Heart left ventricle (tissue), 16 donors: ENCODE measurements around the gene NINJ1. TPM values are rescaled to one million over a fixed set of nuclear protein-coding genes. Genes with fewer than 3 reads are reported as not detected.

Experiments
- ATAC-seq, 4 donors: fragments of 200-7000 bp; cut with Tn5 transposase; one replicate each; pipeline ENCODE4 v1.9.1; 2020 to 2022; ENCODE audit warnings: moderate library complexity in 4 of 4, mild to moderate bottlenecking in 3 of 4, moderate number of reproducible peaks in 1 of 4
- DNase-seq, 5 donors: peaks; one replicate each; pipeline ENCODE4 v3.0.0-alpha.2; 2020
- H3K27ac ChIP-seq, 12 donors: fragments of 200-600 bp; sonication (generic) in 4 of 12; one replicate each; pipeline versions ENCODE4 v1.5.0 to v1.8.0; 2016 to 2022; ENCODE audit warnings: mild to moderate bottlenecking in 2 of 12
- H3K27me3 ChIP-seq, 9 donors: fragments of 200-600 bp; sonication (generic) in 2 of 9; one replicate each; pipeline versions ENCODE4 v1.5.1 to v1.8.0; 2016 to 2022; ENCODE audit warnings: mild to moderate bottlenecking in 3 of 9
- H3K36me3 ChIP-seq, 9 donors: fragments of 200-600 bp; sonication (generic) in 2 of 9; one replicate each; pipeline versions ENCODE4 v1.5.0 to v1.8.0; 2018 to 2022; ENCODE audit warnings: mild to moderate bottlenecking in 2 of 9
- H3K4me1 ChIP-seq, 12 donors: fragments of 200-600 bp; sonication (generic) in 4 of 12; one replicate each; pipeline versions ENCODE4 v1.5.0 to v1.8.0; 2016 to 2022; ENCODE audit warnings: mild to moderate bottlenecking in 3 of 12
- H3K4me3 ChIP-seq, 12 donors: fragments of 200-600 bp; sonication (generic) in 4 of 12; one replicate each; pipeline versions ENCODE4 v1.5.0 to v1.8.0; 2017 to 2022; ENCODE audit warnings: mild to moderate bottlenecking in 9 of 12, moderate library complexity in 4 of 12
- H3K9me3 ChIP-seq, 12 donors: fragments of 200-600 bp; sonication (generic) in 4 of 12; one replicate each; pipeline versions ENCODE4 v1.5.0 to v1.8.0; 2016 to 2022; ENCODE audit warnings: mild to moderate bottlenecking in 1 of 12
- CTCF ChIP-seq, 12 donors: fragments of 200-600 bp; sonication (generic) in 4 of 12; IDR thresholded peaks; one replicate each; pipeline versions ENCODE4 v1.5.0 to v1.8.0; 2018 to 2022; ENCODE audit warnings: antibody characterized with exemption in 12 of 12, mild to moderate bottlenecking in 5 of 12
- POLR2A ChIP-seq, 2 donors: fragments of 450-650 bp; IDR thresholded peaks; one replicate each; pipeline ENCODE4 v1.6.1; 2017; ENCODE audit warnings: antibody characterized with exemption in 2 of 2, mild to moderate bottlenecking in 2 of 2, moderate library complexity in 2 of 2
- WGBS, 4 donors: extraction: QIAGEN DNeasy Blood & Tissue Kit in 2 of 4; methylation state at CpG; one replicate each; pipeline versions ENCODE4 v1.1.5 to v1.1.7; 2013 to 2018; 5-methylcytosine and 5-hydroxymethylcytosine counted together
- intact Hi-C, 10 donors: fragments of 100-400 bp; cut with DNase I; formaldehyde crosslinking; loops; one replicate each; pipeline versions ENCODE4 v1.11.1 to v1.14.2; 2022
- polyA plus RNA-seq, 2 donors: library from polyadenylated mRNA; stranded (reverse); fragments of 200-250 nt; gene quantifications; one replicate each; pipeline ENCODE4 v1.2.3, GENCODE V29; 2013
- total RNA-seq, 9 donors: library from RNA; depleted of rRNA in 2 of 9; stranded (reverse); fragments of >200 nt in 2 of 9; fragmentation: NEBNext Ultra II Directional in 3 of 9; extraction: Animal tissue kit (Norgen Biotek cat#: 25700) in 3 of 9; gene quantifications; one replicate each; pipeline versions ENCODE4 v1.1.0 to v1.2.4, GENCODE V29; 2016 to 2023
- donor health status: ischemic (EF 13 %, LVEDD 7.1; RV severe dilation, severe dysfunction).
- donor health status: healthy with polysubstance abuse.
- donor health status: DM: no; HTN: yes; CAD: no.
- donor health status: DM: no; HTN: no; CAD: no.
- donor health status: ischemic (EF 25% LVEDD 6.9; RV normal size, moderate dysfunction).
- donor health status: ischemic (EF 25% LVEDD 5.7; RV mildly dilated, moderate dysfunction).
- donor health status: healthy.
- donor health status: DM: yes; HTN: yes; CAD: no.
- donor health status: ischemic (EF 35%, LVEDD 5.7; RV mildly dilated, moderate dysfunction).
- donor health status: nonischemic (EF 11% LVEDD 7.7; RV severe dilation, severe dysfunction).
- donor health status: DM: yes; HTN: yes; CAD: no.
- donor health status: PGD.
- donor health status: ischemic (EF 29% LVEDD 5.4; RV normal size, mild dysfunction).
- donor health status: nonischemic (EF 23%, LVEDD 6.1; RV moderate dilation, normal function).

The NINJ1 gene
- total and polyA plus RNA-seq, 11 donors = 42.2 to 96.1 (median 52.9) TPM

DNA sequence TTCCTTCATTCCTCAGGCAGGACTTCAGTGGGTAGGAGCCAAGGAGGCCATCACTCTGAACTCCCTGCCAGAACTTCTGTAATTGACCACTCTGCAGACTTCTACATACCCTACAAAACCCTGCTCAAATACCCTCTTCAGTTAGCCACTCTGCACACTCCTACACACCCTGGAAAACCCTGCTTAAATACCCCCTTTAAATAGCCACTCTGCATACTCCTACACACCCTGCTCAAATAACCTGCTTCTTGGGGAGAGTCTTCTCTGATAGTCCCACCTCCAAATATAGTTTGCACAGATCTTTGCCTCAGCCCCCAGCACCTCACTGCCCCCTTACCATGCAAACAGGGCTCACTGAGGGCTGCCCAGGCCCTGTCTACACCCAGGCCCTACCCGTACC lies 56.7 kb downstream of the NINJ1 start:
- TF ChIP-seq CTCF (IDR thresholded peaks at IDR 0.05) = no peak
- TF ChIP-seq POLR2A (IDR thresholded peaks at IDR 0.05) = no peak
- Histone ChIP-seq H3K36me3 (no peaks in the 10 kb centered on the region), H3K4me3 (no peak overlapping the region), H3K27ac (no peak overlapping the region), H3K9me3 (no peaks in the 10 kb centered on the region), H3K4me1 (peaks cover 0 to 6% (median under 1%) of the 10 kb centered on the region in 12 donors), H3K27me3 (no peaks in the 10 kb centered on the region)
- 95 to 100% (median 99%) methylated on average over 1 of the region's 1 CpG for WGBS, 4 donors
- ATAC-seq (no peak), DNase-seq (no peak)
- intact Hi-C loops = no loop called here

DNA sequence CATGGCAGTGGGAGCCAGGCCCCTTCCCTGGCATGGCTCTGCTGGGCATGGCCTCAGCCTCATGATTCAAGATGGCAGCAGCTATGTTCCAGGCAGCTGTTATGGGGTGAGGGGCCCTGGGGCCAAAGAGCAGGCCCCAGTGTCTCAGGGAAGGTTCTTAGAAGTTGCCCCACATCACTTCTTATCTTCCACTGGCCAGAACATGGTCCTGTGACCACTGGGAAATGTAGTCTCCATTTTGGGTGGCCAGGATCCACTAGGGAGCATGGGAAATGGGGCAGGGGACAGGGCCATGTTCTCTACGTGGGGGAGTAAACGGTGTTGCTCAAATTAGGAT lies 57.3 kb downstream of the NINJ1 start:
- Histone ChIP-seq H3K27ac (no peak overlapping the region), H3K4me1 (peaks cover 0 to 12% (median 2%) of the 10 kb centered on the region in 12 donors), H3K27me3 (no peaks in the 10 kb centered on the region), H3K36me3 (no peaks in the 10 kb centered on the region), H3K9me3 (no peaks in the 10 kb centered on the region), H3K4me3 (no peak overlapping the region)
- no peak for TF ChIP-seq CTCF (IDR thresholded peaks at IDR 0.05)
- no peak for TF ChIP-seq POLR2A (IDR thresholded peaks at IDR 0.05)
- ATAC-seq (no peak), DNase-seq (peak in 2 of 5 donors; percentile 3 to 40)
- intact Hi-C loops = no loop called here
- 94 to 100% (median 99%) methylated on average over 2 of the region's 2 CpGs for WGBS, 4 donors

DNA sequence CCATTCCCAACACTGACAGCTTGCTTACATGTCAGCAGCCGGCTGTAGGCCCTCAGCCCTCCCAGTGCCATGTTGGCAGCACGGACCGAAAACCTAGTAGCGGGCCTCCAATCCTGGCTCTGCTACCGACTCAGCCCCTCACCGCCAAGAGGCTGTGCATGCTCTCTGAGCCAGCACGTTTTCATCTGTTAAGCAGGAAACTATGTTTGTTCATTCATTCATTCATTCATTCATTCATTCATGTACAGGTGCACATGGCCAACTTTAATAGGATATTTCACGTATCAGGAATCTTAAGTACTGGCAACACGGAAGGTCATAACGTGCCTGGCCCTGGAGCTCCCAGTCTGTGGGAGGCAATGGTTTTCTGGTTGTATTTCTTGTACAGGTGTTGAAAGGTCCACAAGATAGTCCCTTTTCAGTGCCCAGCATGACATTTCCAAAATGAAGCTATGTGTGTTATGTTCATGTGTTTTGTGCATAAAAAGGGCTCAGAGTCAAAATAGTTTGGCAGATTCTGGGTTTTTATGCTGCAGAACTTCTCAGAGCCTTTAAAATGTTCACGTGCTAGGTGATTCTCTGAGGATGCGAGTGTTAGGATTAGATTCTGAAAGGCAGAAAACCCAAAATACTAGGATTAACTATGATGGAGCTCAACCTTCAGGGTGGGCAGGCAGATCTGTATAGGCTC lies 57.8 kb downstream of the NINJ1 start:
- H3K4me1 ChIP-seq = peaks cover 0 to 12% (median 2%) of the 10 kb centered on the region in 12 donors
- DNase-seq (no peak), ATAC-seq (no peak)
- TF ChIP-seq CTCF (IDR thresholded peaks at IDR 0.05) (no peak), POLR2A (IDR thresholded peaks at IDR 0.05) (no peak)
- WGBS, 4 donors = 90 to 95% (median 92%) methylated on average over 11 to 12 of the region's 12 CpGs
- no peak overlapping the region for H3K4me3 ChIP-seq
- no peaks in the 10 kb centered on the region for H3K9me3 ChIP-seq
- intact Hi-C loops = no loop called here
- no peaks in the 10 kb centered on the region for H3K36me3 ChIP-seq
- no peak overlapping the region for H3K27ac ChIP-seq
- no peaks in the 10 kb centered on the region for H3K27me3 ChIP-seq

GRCh38 chr9:93072383-93072795 lies 61.7 kb downstream of the NINJ1 start:
- peak in 3 of 5 donors; percentile 38 to 71 (median 44) for DNase-seq
- H3K4me1 ChIP-seq = peaks cover 0 to 12% (median 2%) of the 10 kb centered on the region in 12 donors
- no peak overlapping the region for H3K4me3 ChIP-seq
- peak; percentile 63 to 84 (median 73) for ATAC-seq
- peak overlapping the region in 1 of 12 donors; percentile 47 for H3K27ac ChIP-seq
- TF ChIP-seq POLR2A (IDR thresholded peaks at IDR 0.05) (no peak), CTCF (IDR thresholded peaks at IDR 0.05) (no peak)
- H3K9me3 ChIP-seq = peaks cover 0 to 4% (median 0%) of the 10 kb centered on the region in 12 donors
- no peaks in the 10 kb centered on the region for H3K36me3 ChIP-seq
- intact Hi-C loops = no loop called here
- no peaks in the 10 kb centered on the region for H3K27me3 ChIP-seq
- 24 to 41% (median 32%) methylated on average over 5 of the region's 5 CpGs for WGBS, 4 donors

Other genes with a start within 250 kb of the NINJ1 start
- gene FGD3, start 186.7 kb downstream of the NINJ1 start, total RNA-seq = 10 to 100 TPM in 1 of 9 donors, 1 to 10 TPM in 8; 1.2 to 11.2 (median 1.8) TPM
- 1 to 10 TPM; 1.5 to 1.6 TPM for gene FGD3, start 186.7 kb downstream of the NINJ1 start, polyA plus RNA-seq
- 1 to 10 TPM in 2 of 9 donors, under 1 TPM in 5, not detected in 2; 0.29 to 5.2 (median 0.56) TPM for gene SUSD3, start 75.5 kb downstream of the NINJ1 start, total RNA-seq
- under 1 TPM in 1 of 2 donors, not detected in 1; 0.50 TPM for gene SUSD3, start 75.5 kb downstream of the NINJ1 start, polyA plus RNA-seq
- 10 to 100 TPM; 24.2 to 46.2 (median 27.5) TPM for gene CARD19, start 38.0 kb downstream of the NINJ1 start, total RNA-seq
- gene CARD19, start 38.0 kb downstream of the NINJ1 start, polyA plus RNA-seq = 10 to 100 TPM; 38.9 to 42.7 TPM
- 100 to 1,000 TPM; 107 to 206 (median 129) TPM for gene WNK2, start 49.9 kb upstream of the NINJ1 start, total RNA-seq
- 10 to 100 TPM; 29.4 to 97.5 TPM for gene WNK2, start 49.9 kb upstream of the NINJ1 start, polyA plus RNA-seq